Fibroblast of skin of abdomen (primary cell): ENCODE results near the gene PPP2R5D.

ENCODE experiments used
- DNase-seq: peaks from one replicate; pipeline ENCODE4 v3.0.0-alpha.2; 2013

The PPP2R5D gene

GRCh38 chr6:43060034-43060754 lies 75.8 kb downstream of the PPP2R5D start:
- DNase-seq: no peak

- no peak for DNase-seq
Measured at GRCh38 chr6:43060755-43061633, 76.6 kb downstream of the PPP2R5D start.

- DNase-seq: no peak
Measured at GRCh38 chr6:43061861-43062260, 77.5 kb downstream of the PPP2R5D start.
